ENCODE data around the gene PIP.
"Not testable (repeated sequence)": the region's sequence is repeated elsewhere in the genome, so short reads cannot be mapped to it uniquely, and the experiment has no call there.

- not testable (repeated sequence) for TF ChIP-seq CTCF (conservative IDR thresholded peaks at IDR 0.05; ENCODE audit: low read depth, low read length); EZH2phosphoT487 (IDR thresholded peaks at IDR 0.05; ENCODE audit: borderline replicate concordance, low read length)
Observed at GRCh38 chr7:143085610-143086009, 46.3 kb upstream of the PIP start.

All from PC-3 (cell line).